ENCODE measurements around the gene FIGN. TPM values are rescaled to one million over a fixed set of nuclear protein-coding genes. Genes with fewer than 3 reads are reported as not detected.
A peak's percentile ranks its signal among the peaks of the same experiment; 100 is the strongest.

The FIGN gene
- total RNA-seq, 1 experiment from 2014 or later = 14.6 TPM

DNA sequence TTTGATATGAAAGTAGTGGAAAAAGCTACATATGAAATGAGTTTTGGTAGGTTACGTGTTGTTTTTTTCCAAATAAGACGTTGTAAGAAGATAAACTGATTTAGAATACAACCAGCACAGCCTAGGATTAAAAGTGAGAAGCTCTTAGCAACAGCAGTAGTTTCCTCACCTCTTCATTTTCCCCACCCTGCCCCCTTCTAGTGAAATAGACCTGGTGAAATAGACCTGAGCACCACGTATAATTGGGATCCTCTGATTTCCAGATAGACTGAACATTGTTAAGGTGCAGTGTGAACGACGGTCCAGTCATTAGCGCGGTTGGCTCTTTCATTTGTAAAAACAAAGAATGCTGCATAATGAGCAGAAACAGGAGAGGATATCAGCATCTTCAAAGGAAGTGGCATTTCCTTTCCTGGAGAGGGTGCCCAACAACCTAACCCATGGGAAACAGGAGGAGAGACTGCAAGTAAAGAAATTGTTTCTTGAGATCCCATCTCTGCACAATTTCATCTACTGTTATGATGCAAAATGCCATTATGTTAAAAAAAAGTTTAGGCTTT lies 114.3 kb downstream of the FIGN start:
- H2AFZ ChIP-seq (ENCODE audit: low read length) = no peak overlapping the region
- H2BK120ac ChIP-seq (ENCODE audit: low read depth, low read length, poor library complexity, severe bottlenecking) = no peak overlapping the region
- H3K4me1 ChIP-seq (ENCODE audit: insufficient read depth, low read length) = no peaks in the 10 kb centered on the region; the same call in 1 of the 2 replicates
- H3K4me2 ChIP-seq (ENCODE audit: insufficient read depth, insufficient read length, low read length) = no peak overlapping the region
- H3T11ph ChIP-seq (ENCODE audit: low read length) = no peak overlapping the region
- H3K79me1 ChIP-seq (ENCODE audit: insufficient read depth, low read depth, low read length, poor library complexity, severe bottlenecking) = no peaks in the 10 kb centered on the region
- H3K36me3 Mint-ChIP-seq (ENCODE audit: insufficient read depth in 1 of 3, low read depth in 3 of 3) = no peaks in the 10 kb centered on the region
- no peak overlapping the region for H3K18ac ChIP-seq (ENCODE audit: insufficient read length, low read depth, low read length)
- no peak overlapping the region; a peak in 1 of 5 replicates for H3K4me3 Mint-ChIP-seq
- H3K23ac ChIP-seq (ENCODE audit: insufficient read length, low read depth, low read length) = no peak overlapping the region
- H2BK5ac ChIP-seq (ENCODE audit: insufficient read length, low read length) = no peak overlapping the region
- no peaks in the 10 kb centered on the region for H4K20me1 ChIP-seq (ENCODE audit: control insufficient read depth, insufficient read depth, insufficient read length)
- H4K8ac ChIP-seq (replicated peaks; ENCODE audit: insufficient read length, low read depth, low read length) = no peak overlapping the region
- no peaks in the 10 kb centered on the region for H3K9me3 ChIP-seq (ENCODE audit: control insufficient read depth, low read depth, low read length)
- H3K79me2 ChIP-seq (ENCODE audit: insufficient read depth, low read length) = no peaks in the 10 kb centered on the region
- no peak overlapping the region for H2BK15ac ChIP-seq (ENCODE audit: low read depth, low read length)
- no peak overlapping the region for H4K91ac ChIP-seq (ENCODE audit: insufficient read length, low read depth, low read length)
- H3K9me3 Mint-ChIP-seq = no peaks in the 10 kb centered on the region
- H3K23me2 ChIP-seq (ENCODE audit: insufficient read length, low read depth, low read length, poor library complexity, severe bottlenecking) = no peaks in the 10 kb centered on the region
- H3K27ac Mint-ChIP-seq = peak overlapping the region in 2 of 3 experiments; percentile 64 to 80; a peak in 2 of 7 replicates
- H3K4ac ChIP-seq (ENCODE audit: low read depth, low read length) = no peak overlapping the region
- no peak overlapping the region for H3K9ac ChIP-seq (ENCODE audit: extremely low read depth, insufficient read length, low read length)
- H2AK5ac ChIP-seq (ENCODE audit: insufficient read length, low read length) = no peak overlapping the region
- H3K56ac ChIP-seq (ENCODE audit: insufficient read length, low read depth, low read length) = no peak overlapping the region
- no peaks in the 10 kb centered on the region for H3K27me3 ChIP-seq (ENCODE audit: insufficient read depth, low read length)
- no peak overlapping the region for H3K14ac ChIP-seq (ENCODE audit: insufficient read depth, low read length)
- no peak overlapping the region for H2BK20ac ChIP-seq (ENCODE audit: low read depth, low read length, poor library complexity, severe bottlenecking)
- H3K27ac ChIP-seq (ENCODE audit: insufficient read length, low read depth, low read length) = no peak overlapping the region
- H2BK12ac ChIP-seq (ENCODE audit: insufficient read length, low read depth, low read length) = no peak overlapping the region
- no peak overlapping the region for H4K5ac ChIP-seq (ENCODE audit: insufficient read length, low read depth, low read length)
- TF ChIP-seq, protein P1, sequence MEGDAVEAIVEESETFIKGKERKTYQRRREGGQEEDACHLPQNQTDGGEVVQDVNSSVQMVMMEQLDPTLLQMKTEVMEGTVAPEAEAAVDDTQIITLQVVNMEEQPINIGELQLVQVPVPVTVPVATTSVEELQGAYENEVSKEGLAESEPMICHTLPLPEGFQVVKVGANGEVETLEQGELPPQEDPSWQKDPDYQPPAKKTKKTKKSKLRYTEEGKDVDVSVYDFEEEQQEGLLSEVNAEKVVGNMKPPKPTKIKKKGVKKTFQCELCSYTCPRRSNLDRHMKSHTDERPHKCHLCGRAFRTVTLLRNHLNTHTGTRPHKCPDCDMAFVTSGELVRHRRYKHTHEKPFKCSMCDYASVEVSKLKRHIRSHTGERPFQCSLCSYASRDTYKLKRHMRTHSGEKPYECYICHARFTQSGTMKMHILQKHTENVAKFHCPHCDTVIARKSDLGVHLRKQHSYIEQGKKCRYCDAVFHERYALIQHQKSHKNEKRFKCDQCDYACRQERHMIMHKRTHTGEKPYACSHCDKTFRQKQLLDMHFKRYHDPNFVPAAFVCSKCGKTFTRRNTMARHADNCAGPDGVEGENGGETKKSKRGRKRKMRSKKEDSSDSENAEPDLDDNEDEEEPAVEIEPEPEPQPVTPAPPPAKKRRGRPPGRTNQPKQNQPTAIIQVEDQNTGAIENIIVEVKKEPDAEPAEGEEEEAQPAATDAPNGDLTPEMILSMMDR (conservative IDR thresholded peaks at IDR 0.05) = no peak
- no peak for DNase-seq
- 100% methylated on average over 1 of the region's 7 CpGs for WGBS (ENCODE audit: extremely low coverage, insufficient read length, low lambda C conversion rate)
- H3K27me3 Mint-ChIP-seq (ENCODE audit: low read depth) = no peaks in the 10 kb centered on the region
- peaks cover 14 to 17% of the 10 kb centered on the region in 2 experiments for H3K4me1 Mint-ChIP-seq

Data from H9 (cell line).